AG09309 (cell line): ENCODE measurements around the gene RHO.

Experiments
- DNase-seq: peaks from one replicate; pipeline ENCODE4 v3.0.0-alpha.2; 2010; ENCODE audit warnings: low read depth
- H3K4me3 ChIP-seq: 2 replicates; pipeline ENCODE4 v1.5.1; 2011; ENCODE audit warnings: mild to moderate bottlenecking, low read depth, low read length, moderate library complexity; ENCODE audit not compliant: control insufficient read depth
- TF ChIP-seq, protein P1 (sequence below): IDR thresholded peaks from 2 replicates; pipeline ENCODE4 v1.5.1; 2011; ENCODE audit warnings: mild to moderate bottlenecking, low read depth, low read length, inconsistent platforms; ENCODE audit not compliant: insufficient read depth, control insufficient read depth; ENCODE audit errors: missing control alignments

The RHO gene

DNA sequence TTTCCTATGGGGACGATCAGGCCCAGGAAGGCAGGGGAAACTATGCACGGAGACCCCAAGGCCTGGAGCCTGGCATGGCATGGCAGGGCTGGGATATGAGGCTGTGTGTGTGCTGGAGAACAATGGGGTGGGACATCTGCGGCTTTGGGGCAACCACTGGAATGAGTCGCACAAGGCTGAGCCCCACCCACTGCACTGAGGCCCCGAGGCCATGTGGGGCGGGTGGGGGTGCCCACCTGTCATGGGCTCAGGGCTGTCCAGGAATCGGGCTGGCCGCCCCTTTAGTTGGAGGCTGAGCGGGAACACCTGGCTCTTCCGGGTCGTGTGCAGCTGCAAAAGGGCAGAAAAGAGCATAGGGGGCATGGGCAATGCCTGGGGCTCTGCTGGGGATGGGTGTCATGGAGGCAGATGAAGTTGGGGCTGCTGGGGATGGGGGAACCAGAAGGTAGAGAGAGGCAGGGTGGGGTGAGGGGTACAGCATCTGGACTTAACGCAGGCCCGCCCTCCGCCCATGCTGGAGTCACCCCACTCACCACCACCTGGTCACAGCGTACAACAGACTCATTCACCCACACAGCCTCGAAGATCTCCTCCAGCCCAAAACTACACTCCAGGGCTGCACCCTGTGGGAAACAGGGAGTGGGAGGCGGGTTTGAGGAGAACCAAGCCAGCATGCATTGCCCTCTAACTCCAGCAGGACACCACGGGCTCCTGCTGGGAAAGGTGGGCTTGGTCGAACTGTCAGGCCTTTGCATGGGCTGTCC lies 47.0 kb downstream of the RHO start:
- no peak for DNase-seq
- TF ChIP-seq, protein P1, sequence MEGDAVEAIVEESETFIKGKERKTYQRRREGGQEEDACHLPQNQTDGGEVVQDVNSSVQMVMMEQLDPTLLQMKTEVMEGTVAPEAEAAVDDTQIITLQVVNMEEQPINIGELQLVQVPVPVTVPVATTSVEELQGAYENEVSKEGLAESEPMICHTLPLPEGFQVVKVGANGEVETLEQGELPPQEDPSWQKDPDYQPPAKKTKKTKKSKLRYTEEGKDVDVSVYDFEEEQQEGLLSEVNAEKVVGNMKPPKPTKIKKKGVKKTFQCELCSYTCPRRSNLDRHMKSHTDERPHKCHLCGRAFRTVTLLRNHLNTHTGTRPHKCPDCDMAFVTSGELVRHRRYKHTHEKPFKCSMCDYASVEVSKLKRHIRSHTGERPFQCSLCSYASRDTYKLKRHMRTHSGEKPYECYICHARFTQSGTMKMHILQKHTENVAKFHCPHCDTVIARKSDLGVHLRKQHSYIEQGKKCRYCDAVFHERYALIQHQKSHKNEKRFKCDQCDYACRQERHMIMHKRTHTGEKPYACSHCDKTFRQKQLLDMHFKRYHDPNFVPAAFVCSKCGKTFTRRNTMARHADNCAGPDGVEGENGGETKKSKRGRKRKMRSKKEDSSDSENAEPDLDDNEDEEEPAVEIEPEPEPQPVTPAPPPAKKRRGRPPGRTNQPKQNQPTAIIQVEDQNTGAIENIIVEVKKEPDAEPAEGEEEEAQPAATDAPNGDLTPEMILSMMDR, result no peak
- H3K4me3 ChIP-seq, result no peak overlapping the region

DNA sequence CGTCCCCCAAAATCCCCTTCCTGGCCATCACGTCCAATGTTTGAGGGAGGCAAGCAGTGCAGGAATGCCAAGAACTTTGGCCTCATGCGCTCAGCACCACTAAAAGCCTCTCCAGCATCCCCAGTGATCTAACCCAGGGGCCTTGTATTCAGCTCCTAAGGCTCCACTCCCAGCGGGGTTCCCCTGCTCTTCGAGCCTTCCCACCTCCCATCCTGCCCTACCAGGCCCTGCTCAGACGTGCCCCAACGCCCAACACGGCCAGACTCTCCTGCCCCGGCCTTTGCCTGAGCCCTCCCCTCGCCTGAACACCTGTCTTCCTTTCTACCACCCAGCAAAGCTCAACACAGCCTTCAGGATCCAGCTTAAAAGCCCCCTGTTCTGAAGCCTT lies 47.6 kb downstream of the RHO start:
- no peak for DNase-seq

DNA sequence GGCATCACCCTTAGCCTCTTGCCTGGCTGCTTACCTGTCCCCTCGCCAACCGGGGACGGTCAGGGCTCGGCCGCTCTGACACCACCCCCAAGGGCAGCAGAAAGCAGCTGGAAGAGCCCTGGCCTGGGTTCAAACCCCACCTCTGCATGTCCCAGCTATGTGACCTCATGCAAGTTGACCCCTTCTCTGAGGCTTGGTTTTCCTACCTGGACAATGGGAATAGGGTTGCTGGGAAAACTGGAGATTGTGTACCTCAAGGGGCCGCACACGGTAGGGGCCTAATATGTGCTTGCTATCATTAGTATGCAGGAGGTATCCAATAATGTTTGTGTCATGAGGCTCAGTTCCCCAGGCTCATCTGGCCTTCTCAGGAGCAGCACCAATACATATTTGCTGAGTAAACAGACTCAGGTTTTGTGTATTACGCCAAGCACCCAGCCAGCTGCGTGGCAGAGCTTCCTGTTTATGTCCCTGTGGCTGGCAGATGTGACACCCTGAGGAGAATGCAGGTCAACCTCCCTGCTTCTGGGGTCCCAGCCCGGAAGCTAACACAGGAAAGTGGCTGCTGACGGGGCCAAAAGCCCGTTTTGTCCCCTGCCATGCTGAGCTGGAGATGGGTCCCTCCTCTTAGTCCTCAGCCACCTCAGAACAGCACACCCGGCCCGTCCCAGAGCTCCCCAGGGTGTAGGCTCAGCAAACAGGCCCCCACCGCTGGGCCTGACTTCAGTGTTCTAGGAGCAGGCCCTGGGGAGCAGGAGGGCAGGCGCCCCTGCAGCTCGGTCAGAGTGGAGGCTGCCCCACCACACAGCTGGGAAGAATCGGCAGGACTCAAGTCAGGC lies 48.3 kb downstream of the RHO start:
- DNase-seq, result no peak
- TF ChIP-seq, protein P1, result no peak

More for the DNA sequence above, 47.6 kb downstream of the RHO start:
- H3K4me3 ChIP-seq, result no peak overlapping the region
- TF ChIP-seq, protein P1, result no peak

DNA sequence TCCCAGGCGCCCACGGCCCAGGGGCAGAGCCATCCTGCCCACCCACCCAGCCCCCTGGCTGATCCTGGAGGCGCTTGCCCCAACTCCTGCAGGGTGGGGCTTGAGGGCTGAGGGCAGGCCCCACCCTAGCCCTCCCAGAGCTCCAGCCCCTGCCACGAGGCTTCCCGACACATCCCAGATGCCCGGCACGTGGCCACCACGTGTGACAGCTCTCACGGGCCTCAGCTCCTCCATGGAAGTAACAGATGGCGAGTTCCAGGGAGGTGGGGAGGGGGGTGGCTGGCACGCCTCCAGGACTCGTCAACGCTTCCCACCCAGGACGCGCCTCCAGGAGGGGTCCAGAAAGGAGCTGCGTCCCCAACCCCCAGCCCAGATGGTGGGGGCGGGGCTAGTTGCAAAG lies 48.9 kb downstream of the RHO start:
- TF ChIP-seq, protein P1, result no peak
- H3K4me3 ChIP-seq, result no peak overlapping the region
- DNase-seq, result no peak

More for the DNA sequence above, 48.3 kb downstream of the RHO start:
- no peak overlapping the region for H3K4me3 ChIP-seq

DNA sequence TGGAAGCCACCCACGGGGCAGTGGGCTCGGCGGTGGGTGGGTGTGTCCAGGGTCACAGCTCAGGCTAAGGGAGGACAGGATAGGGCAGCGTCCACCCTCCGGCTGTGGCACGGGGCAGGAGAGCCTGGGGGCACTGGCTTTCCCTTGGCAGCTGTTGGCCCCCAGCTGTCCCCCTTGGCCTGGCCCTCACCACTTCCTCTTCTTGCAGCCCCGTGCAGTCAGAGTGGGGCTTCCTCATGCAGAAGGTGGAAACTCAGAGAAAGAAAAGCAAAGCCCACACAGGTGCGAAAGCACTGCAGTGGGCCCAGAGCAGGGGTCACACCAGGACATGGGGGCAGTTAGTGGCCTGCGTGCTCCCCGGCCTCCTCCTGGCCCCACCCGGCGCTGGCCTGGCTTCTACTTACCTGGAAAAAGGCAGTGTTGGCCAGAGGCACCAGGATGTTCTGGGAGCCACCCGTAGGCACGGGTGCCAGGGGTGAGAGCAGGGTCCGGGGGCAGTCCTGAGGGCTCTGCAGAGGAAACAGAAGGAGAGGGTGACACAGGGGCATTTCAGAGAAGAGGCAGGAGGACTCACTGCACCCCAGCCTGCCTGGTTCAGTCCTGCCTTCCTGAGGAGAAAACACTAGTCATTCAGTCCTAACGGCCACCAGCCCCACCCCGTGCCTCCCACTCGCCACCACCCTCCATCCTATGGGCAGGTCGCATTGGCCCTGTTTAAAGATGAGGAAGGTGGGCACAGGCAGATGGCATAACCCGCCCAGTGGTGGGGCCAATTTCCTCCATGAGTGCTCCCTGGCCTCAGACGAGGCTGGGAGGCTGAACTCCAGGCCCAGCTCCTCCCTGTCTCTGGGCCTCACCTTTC lies 49.7 kb downstream of the RHO start:
- TF ChIP-seq, protein P1, result no peak
- DNase-seq, result no peak
- H3K4me3 ChIP-seq, result no peak overlapping the region

DNA sequence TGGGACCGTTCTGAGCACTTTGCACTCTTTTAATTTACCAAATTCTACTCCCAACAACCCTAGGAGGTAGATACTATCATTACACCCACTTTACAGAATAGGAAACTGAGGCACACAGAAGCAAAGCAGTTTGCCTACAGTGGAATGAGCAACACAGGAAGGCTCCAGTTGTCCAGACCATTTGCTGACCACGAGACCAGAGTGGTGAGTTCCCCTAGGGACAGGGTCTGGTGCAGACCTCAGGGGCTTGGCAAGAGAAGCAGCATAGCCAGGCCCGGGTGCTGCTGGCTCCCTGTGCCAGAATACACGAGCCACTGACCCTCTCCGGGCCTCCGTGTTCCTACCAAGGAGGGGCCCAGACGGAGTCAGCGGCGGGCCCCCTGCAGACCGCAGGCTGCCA lies 51.6 kb downstream of the RHO start:
- DNase-seq, result no peak
- H3K4me3 ChIP-seq, result no peak overlapping the region
- TF ChIP-seq, protein P1, result no peak
